ENCODE measurements around the gene PHPT1. TPM values are rescaled to one million over a fixed set of nuclear protein-coding genes. Genes with fewer than 3 reads are reported as not detected.

PHPT1 gene
- total and polyA plus RNA-seq, 2 of the 13 experiments (the other 11 are each of a cell fraction or from before 2014, with no cell fraction given), result 189 to 192 TPM

GRCh38 chr9:136885950-136886578 lies 36.9 kb downstream of the PHPT1 start, which contains the start of gene TRAF2 (continued):
- TF ChIP-seq PTBP1 (IDR thresholded peaks at IDR 0.05; ENCODE audit: low read depth, low read length, poor library complexity, severe bottlenecking) (no peak), POGK (CRISPR knock-in tag; conservative IDR thresholded peaks at IDR 0.05) (no peak), REPIN1 (CRISPR knock-in tag; IDR thresholded peaks at IDR 0.05; ENCODE audit: borderline replicate concordance, low read depth) (no peak), ZNF550 (CRISPR knock-in tag; IDR thresholded peaks at IDR 0.05; ENCODE audit: borderline replicate concordance) (no peak), ZNF746 (CRISPR knock-in tag; IDR thresholded peaks at IDR 0.05) (no peak), ZSCAN29 (CRISPR knock-in tag; conservative IDR thresholded peaks at IDR 0.05) (no peak), SP2 (CRISPR knock-in tag; IDR thresholded peaks at IDR 0.05) (peak; percentile 98), HOXA9 (CRISPR knock-in tag; IDR thresholded peaks at IDR 0.05; ENCODE audit: borderline replicate concordance) (no peak), ZNF766 (CRISPR knock-in tag; IDR thresholded peaks at IDR 0.05; ENCODE audit: borderline replicate concordance) (no peak; the same call in 1 of the 2 replicates), PITX1 (CRISPR knock-in tag; IDR thresholded peaks at IDR 0.05) (no peak; the same call in 1 of the 2 replicates), ZHX1 (CRISPR knock-in tag; IDR thresholded peaks at IDR 0.05; ENCODE audit: low read depth) (0 out of 2 replicates have a peak, but pooled peaks have one; percentile 31), NFIB (CRISPR knock-in tag; IDR thresholded peaks at IDR 0.05; ENCODE audit: borderline replicate concordance) (no peak), ZNF772 (CRISPR knock-in tag; IDR thresholded peaks at IDR 0.05) (no peak), ZFYVE20 (CRISPR knock-in tag; IDR thresholded peaks at IDR 0.05; ENCODE audit: borderline replicate concordance, low read depth) (no peak), ZNF576 (CRISPR knock-in tag; IDR thresholded peaks at IDR 0.05) (no peak), ZNF615 (CRISPR knock-in tag; IDR thresholded peaks at IDR 0.05; ENCODE audit: borderline replicate concordance) (no peak), MTA1 (CRISPR knock-in tag; IDR thresholded peaks at IDR 0.05; ENCODE audit: borderline replicate concordance) (no peak), HOXA3 (CRISPR knock-in tag; IDR thresholded peaks at IDR 0.05) (peak; percentile 65), IKZF4 (CRISPR knock-in tag; IDR thresholded peaks at IDR 0.05; ENCODE audit: borderline replicate concordance, low read depth, not compliant biosample characterization) (peak; percentile 58), ZNF670 (CRISPR knock-in tag; IDR thresholded peaks at IDR 0.05; ENCODE audit: borderline replicate concordance) (no peak; the same call in 1 of the 2 replicates), ZNF281 (CRISPR knock-in tag; IDR thresholded peaks at IDR 0.05; ENCODE audit: borderline replicate concordance) (no peak), MTF2 (CRISPR knock-in tag; IDR thresholded peaks at IDR 0.05; ENCODE audit: borderline replicate concordance) (no peak)

All from HepG2 (cell line).